HepG2 (cell line): ENCODE data around the gene PSPH. TPM values are rescaled to one million over a fixed set of nuclear protein-coding genes. Genes with fewer than 3 reads are reported as not detected.

Source experiments
- FOXA1 ChIP-seq, 2 experiments: fragments of 450-650 bp in 1 of 2; sonication (generic) in 1 of 2; formaldehyde crosslinking in 1 of 2; IDR thresholded peaks; 2 replicates each; pipeline versions ENCODE4 v1.4.0 to v1.6.1; 2016 to 2020; ENCODE audit warnings: missing genetic modification reagents in 1 of 2
- FOXK1 ChIP-seq: sonication (generic); formaldehyde crosslinking; IDR thresholded peaks from 2 replicates; pipeline ENCODE4 v1.4.0; 2020; ENCODE audit warnings: low read depth, missing genetic modification reagents, borderline replicate concordance
- GLMP ChIP-seq: sonication (generic); formaldehyde crosslinking; IDR thresholded peaks from 2 replicates; pipeline ENCODE4 v1.9.0; 2021; ENCODE audit warnings: missing genetic modification reagents, mild to moderate bottlenecking, borderline replicate concordance
- IKZF5 ChIP-seq: IDR thresholded peaks from 2 replicates; pipeline ENCODE4 v1.6.1; 2018; ENCODE audit warnings: missing genetic modification reagents, mild to moderate bottlenecking, missing compliant biosample characterization
- LCORL ChIP-seq, 2 experiments: fragments of 450-650 bp in 1 of 2; sonication (generic) in 1 of 2; formaldehyde crosslinking in 1 of 2; IDR thresholded peaks; 2 replicates each; pipeline versions ENCODE4 v1.5.0 to v1.6.1; 2017 to 2020; ENCODE audit warnings: antibody characterized with exemption in 1 of 2, missing genetic modification reagents in 1 of 2
- MAX ChIP-seq: IDR thresholded peaks from 2 replicates; pipeline ENCODE4 v1.6.1; 2012; ENCODE audit warnings: inconsistent platforms
- NR2F2 ChIP-seq: IDR thresholded peaks from 2 replicates; pipeline ENCODE4 v1.6.1; 2012; ENCODE audit warnings: low read depth, inconsistent platforms, borderline replicate concordance
- PATZ1 ChIP-seq: sonication (generic); formaldehyde crosslinking; IDR thresholded peaks from 2 replicates; pipeline ENCODE4 v1.4.0; 2020; ENCODE audit warnings: missing genetic modification reagents
- PITX1 ChIP-seq: sonication (generic); formaldehyde crosslinking; IDR thresholded peaks from 2 replicates; pipeline ENCODE4 v1.5.1; 2020; ENCODE audit warnings: mild to moderate bottlenecking, missing genetic modification reagents
- SKI ChIP-seq: fragments of 450-650 bp; IDR thresholded peaks from one replicate; pipeline ENCODE4 v1.6.1; 2018; ENCODE audit warnings: mild to moderate bottlenecking; ENCODE audit not compliant: partially characterized antibody
- STAT6 ChIP-seq: sonication (generic); formaldehyde crosslinking; IDR thresholded peaks from 2 replicates; pipeline ENCODE4 v1.4.0; 2020; ENCODE audit warnings: missing genetic modification reagents, mild to moderate bottlenecking, borderline replicate concordance
- THRA ChIP-seq: sonication (generic); formaldehyde crosslinking; IDR thresholded peaks from 2 replicates; pipeline ENCODE4 v1.4.0; 2020; ENCODE audit warnings: missing genetic modification reagents, borderline replicate concordance
- ZBTB3 ChIP-seq: sonication (generic); formaldehyde crosslinking; IDR thresholded peaks from 2 replicates; pipeline ENCODE4 v1.4.0; 2020; ENCODE audit warnings: low read depth, mild to moderate bottlenecking, moderate library complexity, missing genetic modification reagents, borderline replicate concordance
- ZNF12 ChIP-seq: sonication (generic); formaldehyde crosslinking; IDR thresholded peaks from 2 replicates; pipeline ENCODE4 v1.5.0; 2020; ENCODE audit warnings: missing genetic modification reagents
- ZNF710 ChIP-seq: sonication (generic); formaldehyde crosslinking; IDR thresholded peaks from 2 replicates; pipeline ENCODE4 v1.5.0; 2020; ENCODE audit warnings: mild to moderate bottlenecking, missing genetic modification reagents, borderline replicate concordance
- ZNF746 ChIP-seq: sonication (generic); formaldehyde crosslinking; IDR thresholded peaks from 2 replicates; pipeline ENCODE4 v1.8.0; 2022; ENCODE audit warnings: mild to moderate bottlenecking, missing genetic modification reagents
- polyA plus RNA-seq, 8 experiments: library from polyadenylated mRNA; depleted of rRNA in 3 of 8; stranded (reverse) in 7 of 8; unstranded in 1 of 8; fragments of >200 nt; fragmentation: Illumina TruSeq in 4 of 8; extraction: Trizol in 4 of 8; gene quantifications; 2 replicates each; pipeline versions ENCODE4 v1.2.1 to v1.2.3, GENCODE V29; 2011 to 2016; ENCODE audit warnings: low read depth in 4 of 8, missing spikeins in 1 of 8, mixed read lengths in 1 of 8; ENCODE audit not compliant: insufficient read depth in 1 of 8
- total RNA-seq, 5 experiments: library from RNA; depleted of rRNA; stranded (reverse); fragments of >200 nt; fragmentation: Illumina TruSeq; extraction: Trizol; gene quantifications; 2 replicates each; pipeline ENCODE4 v1.2.3, GENCODE V29; 2016; ENCODE audit warnings: low read depth in 1 of 5

PSPH gene
- total and polyA plus RNA-seq, 2 of the 13 experiments (the other 11 are each of a cell fraction or from before 2014, with no cell fraction given): 85.5 to 124 TPM

- TF ChIP-seq IKZF5 (CRISPR knock-in tag): peak; percentile 47; the same call in 1 of the 2 replicates
- no peak for TF ChIP-seq ZNF12
- peak; percentile 58; the same call in 1 of the 2 replicates for TF ChIP-seq ZNF710 (CRISPR knock-in tag)
- TF ChIP-seq LCORL (IDR thresholded peaks at IDR 0.05): no peak
- peak; percentile 67 for TF ChIP-seq LCORL (CRISPR knock-in tag; IDR thresholded peaks at IDR 0.05)
- 0 out of 2 replicates have a peak, but pooled peaks have one; percentile 18 for TF ChIP-seq FOXK1 (CRISPR knock-in tag)
- peak; percentile 78 for TF ChIP-seq SKI
- TF ChIP-seq FOXA1 (IDR thresholded peaks at IDR 0.05): no peak
- peak; percentile 47; the same call in 1 of the 2 replicates for TF ChIP-seq FOXA1 (CRISPR knock-in tag; IDR thresholded peaks at IDR 0.05)
- peak; percentile 73; the same call in 1 of the 2 replicates for TF ChIP-seq MAX
- peak; percentile 39; the same call in 1 of the 2 replicates for TF ChIP-seq PATZ1
- no peak for TF ChIP-seq ZBTB3 (CRISPR knock-in tag)
- peak; percentile 88 for TF ChIP-seq NR2F2
- 0 out of 2 replicates have a peak, but pooled peaks have one; percentile 46 for TF ChIP-seq PITX1 (CRISPR knock-in tag)
- TF ChIP-seq ZNF746: no peak
- TF ChIP-seq THRA (CRISPR knock-in tag): peak; percentile 45; the same call in 1 of the 2 replicates
- no peak for TF ChIP-seq GLMP (CRISPR knock-in tag)
- 0 out of 2 replicates have a peak, but pooled peaks have one; percentile 47 for TF ChIP-seq STAT6 (CRISPR knock-in tag)
Measured at GRCh38 chr7:55996856-55997500, 54.3 kb downstream of the PSPH start (continued).
